GM18517 (cell line): ENCODE data around the gene TMEM163.

Experiments used
- ATAC-seq: cut with Tn5 transposase; IDR thresholded peaks from one replicate; pipeline ENCODE4 v1.9.1; 2021; ENCODE audit warnings: mild to moderate bottlenecking, moderate library complexity; ENCODE audit not compliant: unreplicated experiment

Gene TMEM163

DNA sequence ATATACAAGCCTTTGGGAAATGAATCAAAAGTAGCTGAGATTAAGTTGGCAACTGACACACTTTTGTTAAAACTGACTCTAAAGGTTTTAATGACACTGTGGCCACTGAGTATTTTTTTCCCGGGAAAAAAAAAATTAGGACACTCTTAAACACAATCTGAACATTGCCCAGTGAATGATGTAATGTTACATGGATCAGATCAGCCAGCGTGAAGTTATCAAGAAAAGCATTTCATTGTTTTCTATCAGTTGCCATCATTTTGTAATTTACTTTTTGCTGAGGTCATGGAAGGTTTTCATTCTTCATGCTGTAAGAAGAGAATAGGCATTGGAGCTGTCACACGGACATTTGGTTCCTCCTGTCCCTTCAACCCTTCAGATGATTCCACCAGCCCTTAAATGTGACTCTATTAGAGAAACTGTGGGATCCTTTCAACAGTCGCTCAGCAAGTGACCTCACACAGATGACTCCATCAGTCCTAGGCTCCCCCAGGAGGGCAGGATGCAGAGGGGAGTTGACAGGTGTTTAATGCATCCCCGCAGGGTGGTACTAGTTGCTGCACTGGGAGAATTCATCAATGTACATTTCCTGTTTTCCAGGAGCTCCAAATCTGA lies 300.7 kb downstream of the TMEM163 start:
- no peak for ATAC-seq

DNA sequence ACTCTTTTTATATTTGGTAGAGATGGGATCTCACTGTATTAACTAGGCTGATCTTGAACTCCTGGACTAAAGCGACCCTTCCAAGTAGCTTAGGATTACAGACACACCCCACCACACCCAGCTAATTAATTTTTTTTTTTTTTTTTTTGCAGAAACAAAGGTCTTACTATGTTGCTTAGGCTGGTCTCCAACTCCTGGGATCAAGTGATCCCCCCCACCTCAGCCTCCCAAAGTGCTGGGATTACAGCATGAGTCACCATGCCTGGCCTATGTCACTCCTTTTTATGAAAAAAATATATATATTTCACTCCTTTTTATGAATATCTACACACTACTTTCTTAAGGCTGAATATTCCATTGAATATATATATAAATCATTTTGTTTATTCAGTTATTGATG lies 302.2 kb downstream of the TMEM163 start:
- no peak for ATAC-seq

- no peak for ATAC-seq
These were observed 302.8 kb downstream of the TMEM163 start for GRCh38 chr2:134416018-134416417.

DNA sequence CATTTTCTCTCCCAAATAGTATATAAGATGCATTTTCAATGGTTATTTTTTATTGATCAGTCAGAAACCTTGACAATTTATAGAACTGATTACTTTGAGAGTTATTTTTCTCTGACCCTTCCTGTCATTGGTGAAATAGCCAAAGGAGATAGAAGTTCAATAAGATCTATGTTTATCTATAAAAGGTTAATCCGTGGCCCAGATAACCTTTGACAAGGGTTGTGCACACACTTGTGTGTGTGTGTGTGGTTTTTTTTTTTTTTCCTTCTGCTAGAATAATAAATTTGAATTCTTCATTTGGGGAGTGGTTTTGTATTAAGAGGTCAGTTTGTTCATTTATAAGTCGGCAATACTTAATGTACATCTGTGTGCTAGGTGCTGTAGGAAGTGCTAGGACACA lies 304.9 kb downstream of the TMEM163 start:
- ATAC-seq: no peak

DNA sequence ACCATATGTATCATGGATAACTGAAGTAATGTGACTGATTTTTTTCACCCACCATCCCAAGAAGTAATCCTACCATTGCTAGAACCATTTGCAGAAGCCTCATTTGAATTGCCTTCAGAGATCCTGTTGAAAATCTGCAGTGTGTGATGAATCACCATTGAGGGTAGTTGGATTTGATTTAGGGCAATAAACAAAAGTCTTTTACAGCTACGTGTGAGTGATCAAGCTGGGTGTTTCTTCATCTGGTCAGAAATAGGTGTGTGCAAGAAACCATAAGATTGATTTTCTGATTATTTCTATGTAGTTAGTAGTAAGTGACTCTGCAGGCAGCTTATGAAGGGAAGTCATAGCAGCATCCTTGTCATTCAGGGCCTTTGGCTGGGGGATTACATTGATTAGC lies 305.4 kb downstream of the TMEM163 start:
- no peak for ATAC-seq

GRCh38 chr2:134412639-134412999 lies 306.2 kb downstream of the TMEM163 start:
- no peak for ATAC-seq

GRCh38 chr2:134411828-134412638 lies 306.8 kb downstream of the TMEM163 start:
- peak; percentile 97 for ATAC-seq

- ATAC-seq: no peak
These were observed 307.4 kb downstream of the TMEM163 start for GRCh38 chr2:134411279-134411827.

- no peak for ATAC-seq
These were observed 308.0 kb downstream of the TMEM163 start for GRCh38 chr2:134410831-134411231.

DNA sequence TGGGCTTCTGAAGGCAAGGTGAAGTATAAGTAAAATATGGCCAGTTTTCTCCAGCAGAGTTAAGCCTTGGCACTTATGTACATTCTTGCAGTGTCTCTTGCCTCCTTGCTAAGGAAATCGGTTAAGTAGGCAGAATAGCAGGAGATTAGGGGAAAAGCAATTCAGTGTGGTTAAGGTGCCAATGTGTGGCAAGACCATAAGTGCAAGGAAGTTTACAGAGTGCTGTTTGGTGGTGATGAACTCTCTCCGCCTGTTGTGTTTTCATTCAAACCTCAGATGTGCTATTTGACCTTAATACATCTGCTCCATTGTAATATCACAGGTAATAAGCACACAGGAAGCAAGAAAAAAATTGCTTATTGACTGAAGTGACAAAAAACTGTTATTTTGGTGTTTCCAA lies 308.8 kb downstream of the TMEM163 start:
- no peak for ATAC-seq

- ATAC-seq: no peak
These were observed 310.0 kb downstream of the TMEM163 start for GRCh38 chr2:134408791-134409190.

- no peak for ATAC-seq
These were observed 310.4 kb downstream of the TMEM163 start for GRCh38 chr2:134408386-134408785.

DNA sequence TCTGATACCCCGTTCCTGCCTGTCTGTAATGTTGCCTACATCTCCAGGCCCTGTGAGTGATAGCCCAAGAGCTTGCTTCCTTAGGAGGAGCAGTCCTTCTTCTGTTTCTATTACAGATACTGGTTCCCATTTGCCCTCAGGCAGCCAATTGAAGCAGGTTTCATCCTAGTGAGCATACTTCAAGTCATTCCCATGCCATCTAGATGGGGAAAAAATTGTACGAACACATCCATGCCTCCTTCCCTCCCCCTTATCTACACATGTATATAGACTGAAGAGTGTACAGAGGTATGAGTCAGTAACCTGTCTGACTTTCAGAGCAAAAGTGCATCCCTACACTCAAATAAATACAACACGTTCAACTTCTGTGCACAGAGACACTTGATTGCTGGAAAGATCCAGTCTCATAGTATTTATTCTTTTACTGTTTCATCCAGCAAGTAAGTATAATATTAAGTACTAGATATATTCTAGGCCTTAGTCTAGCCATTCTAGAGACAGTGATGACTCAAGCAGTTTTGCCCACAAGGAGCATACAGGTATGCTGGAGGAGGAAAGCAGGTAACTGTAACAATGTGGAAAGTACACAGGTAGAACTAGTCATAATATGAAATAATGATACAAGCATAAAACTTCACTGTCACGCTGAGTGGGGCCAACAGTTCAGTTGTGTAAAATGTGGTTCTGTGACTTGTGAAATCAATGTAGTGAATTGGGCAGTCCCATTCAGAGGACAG lies 311.5 kb downstream of the TMEM163 start:
- no peak for ATAC-seq

- ATAC-seq: no peak
These were observed 312.1 kb downstream of the TMEM163 start for GRCh38 chr2:134406736-134407135.

DNA sequence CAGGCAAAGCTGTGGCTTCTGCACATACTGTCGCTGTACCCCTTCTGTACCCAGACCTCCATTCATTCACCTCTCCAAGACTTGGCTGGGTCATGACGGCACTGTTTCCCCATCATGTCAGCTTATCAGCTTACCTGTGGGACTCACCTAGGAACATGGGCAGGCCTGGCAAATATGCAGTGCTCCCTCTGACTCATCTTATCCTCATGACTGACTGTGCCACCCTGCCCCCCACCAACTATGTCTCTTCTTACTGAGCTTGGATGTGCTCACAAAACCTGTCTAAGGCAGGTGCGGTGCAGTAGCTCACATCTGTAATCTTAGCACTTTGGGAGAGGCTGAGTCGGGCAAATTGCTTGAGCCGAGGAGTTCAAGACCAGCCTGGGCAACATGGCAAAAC lies 312.5 kb downstream of the TMEM163 start:
- ATAC-seq: no peak
